OCI-LY7 (cell line): Measurements from ENCODE around the gene MIPEP. TPM values are rescaled to one million over a fixed set of nuclear protein-coding genes. Genes with fewer than 3 reads are reported as not detected.
"Not testable (repeated sequence)": the region's sequence is repeated elsewhere in the genome, so short reads cannot be mapped to it uniquely, and the experiment has no call there.

Experiments
- BruUV-seq: library from RNA; stranded (reverse); fragments of 400-500 nt; replicated peaks from 2 replicates; lab custom pipeline; 2021; lab: Mats Ljungman, UMichigan
- CTCF ChIA-PET: fragments of 300-600 bp; sonication (Branson Sonifier 250); formaldehyde crosslinking; loops from one replicate; lab custom pipeline; 2022; ENCODE audit warnings: antibody characterized with exemption; ENCODE audit not compliant: unreplicated experiment; lab: Charles Lee
- POLR2A ChIA-PET: fragments of 300-600 bp; sonication (Branson Sonifier 250); formaldehyde crosslinking; loops from one replicate; lab custom pipeline; 2022; ENCODE audit warnings: antibody characterized with exemption; lab: Charles Lee
- DNase-seq: peaks from one replicate; pipeline ENCODE4 v3.0.0-alpha.2; 2015; ENCODE audit warnings: low spot score
- H2AFZ ChIP-seq: fragments of 200-600 bp; sonication (generic), shearing (Covaris generic); 2 replicates; pipeline ENCODE4 v1.6.1; 2014; ENCODE audit warnings: mild to moderate bottlenecking, antibody characterized with exemption, low read length, moderate library complexity
- H3K27ac ChIP-seq: fragments of 200-600 bp; sonication (generic); 2 replicates; pipeline ENCODE4 v1.5.1; 2014; ENCODE audit warnings: mixed run types, low read depth, mild to moderate bottlenecking, moderate library complexity, low read length, inconsistent platforms; ENCODE audit not compliant: poor library complexity, severe bottlenecking
- H3K36me3 ChIP-seq: fragments of 200-600 bp; sonication (generic); 2 replicates; pipeline ENCODE4 v1.6.1; 2014; ENCODE audit warnings: mild to moderate bottlenecking, antibody characterized with exemption, low read length, moderate library complexity, mixed read lengths; ENCODE audit not compliant: insufficient read depth
- H3K4me1 ChIP-seq: fragments of 200-600 bp; sonication (generic); 2 replicates; pipeline ENCODE4 v1.5.1; 2014; ENCODE audit warnings: mild to moderate bottlenecking, low read length; ENCODE audit not compliant: insufficient read depth, poor library complexity, severe bottlenecking
- H3K4me2 ChIP-seq: fragments of 200-600 bp; sonication (generic); 2 replicates; pipeline ENCODE4 v1.6.1; 2014; ENCODE audit warnings: mild to moderate bottlenecking, low read length
- H3K4me3 ChIP-seq: fragments of 200-600 bp; sonication (generic); 2 replicates; pipeline ENCODE4 v1.5.1; 2014; ENCODE audit warnings: mild to moderate bottlenecking, low read depth, low read length; ENCODE audit not compliant: poor library complexity, severe bottlenecking
- H3K79me2 ChIP-seq: fragments of 200-600 bp; sonication (generic); 2 replicates; pipeline ENCODE4 v1.6.1; 2016; ENCODE audit warnings: low read depth, mild to moderate bottlenecking, low read length, moderate library complexity, mixed read lengths; ENCODE audit not compliant: insufficient read depth
- H3K9me2 ChIP-seq: fragments of 200-600 bp; sonication (generic); 2 replicates; pipeline ENCODE4 v1.6.1; 2016; ENCODE audit warnings: mild to moderate bottlenecking, low read length, mixed read lengths; ENCODE audit not compliant: insufficient read depth
- H3K9me3 ChIP-seq: fragments of 200-600 bp; sonication (generic); 2 replicates; pipeline ENCODE4 v1.6.1; 2014; ENCODE audit warnings: mild to moderate bottlenecking, mixed run types, low read length, mixed read lengths
- H4K20me1 ChIP-seq: fragments of 200-600 bp; sonication (generic); 2 replicates; pipeline ENCODE4 v1.6.1; 2014; ENCODE audit warnings: mild to moderate bottlenecking, antibody characterized with exemption, low read length, moderate library complexity, mixed read lengths; ENCODE audit not compliant: insufficient read depth
- EZH2phosphoT487 ChIP-seq: fragments of 200-600 bp; sonication (generic); IDR thresholded peaks from 2 replicates; pipeline ENCODE4 v1.6.1; 2018; ENCODE audit warnings: low read depth, borderline replicate concordance, mild to moderate bottlenecking, mixed run types, antibody characterized with exemption, low read length, moderate library complexity, mixed read lengths
- intact Hi-C: fragments of 100-400 bp; cut with micrococcal nuclease; formaldehyde crosslinking; loops from one replicate; pipeline ENCODE4 v1.10.0; 2022; ENCODE audit not compliant: unreplicated experiment
- total RNA-seq, 2 experiments: library from RNA; depleted of rRNA in 1 of 2; stranded (reverse); fragments of >200 nt in 1 of 2; shearing (Covaris generic) in 1 of 2; gene quantifications; 2 replicates each; pipeline ENCODE4 v1.2.3, GENCODE V29; 2014 to 2022
- TF ChIP-seq, protein P1 (sequence below): fragments of 200-600 bp; sonication (generic); conservative IDR thresholded peaks from 2 replicates; pipeline ENCODE4 v1.5.1; 2014; ENCODE audit warnings: mild to moderate bottlenecking, antibody characterized with exemption, low read length, moderate library complexity, mixed read lengths

The MIPEP gene
- total RNA-seq, 2 experiments from 2014 or later, result 13.5 to 15.7 TPM

DNA sequence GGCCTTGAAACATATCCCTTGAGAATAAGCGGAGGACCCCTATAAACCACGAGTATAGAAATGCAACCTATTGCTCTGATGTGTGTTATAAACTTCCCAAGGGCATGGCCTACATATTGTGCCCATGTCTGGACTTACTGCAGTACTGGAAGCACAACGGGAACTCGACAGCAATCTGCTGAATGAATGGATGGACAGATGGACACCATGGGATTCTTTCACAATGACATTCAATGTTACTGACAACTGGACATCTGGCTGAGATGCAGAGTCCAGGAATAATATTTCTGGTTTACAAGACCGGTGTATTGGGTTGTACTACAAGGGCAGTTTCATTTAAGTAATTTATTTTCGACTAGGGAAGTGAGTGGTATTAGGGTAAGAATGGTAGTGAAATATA, 123.7 kb downstream of the MIPEP start:
- no peak overlapping the region for H2AFZ ChIP-seq
- H3K27ac ChIP-seq, result no peak overlapping the region
- BruUV-seq, result no TSS peak
- no peak overlapping the region for H3K4me2 ChIP-seq
- TF ChIP-seq, protein P1, sequence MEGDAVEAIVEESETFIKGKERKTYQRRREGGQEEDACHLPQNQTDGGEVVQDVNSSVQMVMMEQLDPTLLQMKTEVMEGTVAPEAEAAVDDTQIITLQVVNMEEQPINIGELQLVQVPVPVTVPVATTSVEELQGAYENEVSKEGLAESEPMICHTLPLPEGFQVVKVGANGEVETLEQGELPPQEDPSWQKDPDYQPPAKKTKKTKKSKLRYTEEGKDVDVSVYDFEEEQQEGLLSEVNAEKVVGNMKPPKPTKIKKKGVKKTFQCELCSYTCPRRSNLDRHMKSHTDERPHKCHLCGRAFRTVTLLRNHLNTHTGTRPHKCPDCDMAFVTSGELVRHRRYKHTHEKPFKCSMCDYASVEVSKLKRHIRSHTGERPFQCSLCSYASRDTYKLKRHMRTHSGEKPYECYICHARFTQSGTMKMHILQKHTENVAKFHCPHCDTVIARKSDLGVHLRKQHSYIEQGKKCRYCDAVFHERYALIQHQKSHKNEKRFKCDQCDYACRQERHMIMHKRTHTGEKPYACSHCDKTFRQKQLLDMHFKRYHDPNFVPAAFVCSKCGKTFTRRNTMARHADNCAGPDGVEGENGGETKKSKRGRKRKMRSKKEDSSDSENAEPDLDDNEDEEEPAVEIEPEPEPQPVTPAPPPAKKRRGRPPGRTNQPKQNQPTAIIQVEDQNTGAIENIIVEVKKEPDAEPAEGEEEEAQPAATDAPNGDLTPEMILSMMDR, result no peak
- TF ChIP-seq EZH2phosphoT487, result no peak
- H4K20me1 ChIP-seq, result no peaks in the 10 kb centered on the region
- no peaks in the 10 kb centered on the region for H3K79me2 ChIP-seq
- no peak overlapping the region for H3K4me3 ChIP-seq
- H3K36me3 ChIP-seq, result no peaks in the 10 kb centered on the region
- ChIA-PET CTCF (no interaction called here), POLR2A (interaction anchor here (1.0 to 1.1 kb wide), 3 partner anchors 13 to 29 kb away, joined by 3 to 4 read pairs (median 4); no protein-coding TSS in a partner anchor)
- intact Hi-C loops, result no loop called here
- no peaks in the 10 kb centered on the region for H3K9me3 ChIP-seq
- no peak for DNase-seq
- no peaks in the 10 kb centered on the region for H3K9me2 ChIP-seq
- H3K4me1 ChIP-seq, result peaks cover 23% of the 10 kb centered on the region

DNA sequence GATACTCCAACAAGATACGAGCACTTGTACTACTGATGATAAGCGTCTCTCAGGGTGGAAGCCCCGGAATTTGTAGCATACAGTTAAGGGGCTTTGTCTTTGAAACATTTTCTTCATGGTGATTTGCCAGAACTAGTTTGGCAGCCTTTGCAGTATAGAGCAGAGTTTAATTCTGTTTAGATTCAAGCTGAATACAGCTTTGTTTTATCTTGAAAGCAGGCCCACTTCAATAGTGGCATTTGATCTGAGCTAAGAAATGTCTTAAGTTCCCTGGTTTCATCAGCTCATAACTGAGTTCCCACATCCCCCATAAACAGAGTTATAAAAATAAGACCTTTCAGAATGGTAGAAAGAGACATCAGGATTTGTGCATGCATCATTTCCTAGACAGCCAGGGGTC, 125.9 kb downstream of the MIPEP start:
- Histone ChIP-seq H3K9me3 (no peaks in the 10 kb centered on the region), H2AFZ (no peak overlapping the region), H3K27ac (no peak overlapping the region), H3K4me2 (no peak overlapping the region), H3K9me2 (no peaks in the 10 kb centered on the region), H3K36me3 (no peaks in the 10 kb centered on the region), H3K79me2 (no peaks in the 10 kb centered on the region), H3K4me3 (no peak overlapping the region), H4K20me1 (no peaks in the 10 kb centered on the region), H3K4me1 (peaks cover 23% of the 10 kb centered on the region)
- intact Hi-C loops, result no loop called here
- DNase-seq, result no peak
- TF ChIP-seq, protein P1, result no peak
- TF ChIP-seq EZH2phosphoT487, result no peak
- ChIA-PET POLR2A (interaction anchor here (0.9 kb wide), 1 partner anchor 9 kb away, joined by 3 read pairs; no protein-coding TSS in a partner anchor), CTCF (no interaction called here)
- BruUV-seq, result no TSS peak

DNA sequence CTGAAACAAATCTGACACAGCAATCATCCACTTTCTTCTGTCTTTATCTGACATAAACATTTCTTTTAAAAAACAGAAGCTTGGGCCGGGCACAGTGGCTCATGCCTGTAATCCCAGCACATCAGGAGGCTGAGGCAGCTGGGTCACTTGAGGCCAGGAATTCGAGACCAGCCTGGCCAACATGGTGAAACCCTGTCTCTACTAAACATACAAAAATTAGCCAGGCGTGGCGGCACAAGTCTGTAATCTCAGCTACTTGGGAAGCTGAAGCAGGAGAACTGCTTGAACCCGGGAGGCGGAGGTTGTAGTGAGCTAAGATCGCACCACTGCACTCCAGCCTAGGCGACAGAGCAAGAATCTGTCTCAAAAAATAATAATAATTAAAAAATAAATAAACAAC, 127.4 kb downstream of the MIPEP start:
- H2AFZ ChIP-seq, H3K4me2 ChIP-seq, H3K36me3 ChIP-seq, H3K9me3 ChIP-seq, H3K27ac ChIP-seq, H3K9me2 ChIP-seq, H3K4me3 ChIP-seq, H3K79me2 ChIP-seq, H4K20me1 ChIP-seq, intact Hi-C loops, BruUV-seq, CTCF ChIA-PET, DNase-seq: not testable (repeated sequence)
- POLR2A ChIA-PET, result interaction anchor here (0.7 kb wide), 1 partner anchor 782 kb away, joined by 4 read pairs; no protein-coding TSS in a partner anchor
- H3K4me1 ChIP-seq, result peaks cover 23% of the 10 kb centered on the region
